T-helper 1 cell treated with Interleukin-12 subunit alpha and Interleukin-12 subunit beta and Interleukin-4 antibody, amounts not matched to agents 30 ng/mL and 1 ng/mL, for 36 hours (primary cell): Measurements from ENCODE around the gene TCF3. TPM values are rescaled to one million over a fixed set of nuclear protein-coding genes. Genes with fewer than 3 reads are reported as not detected.

ENCODE experiments used
- intact Hi-C: fragments of 100-400 bp; cut with micrococcal nuclease; formaldehyde crosslinking; loops from one replicate; pipeline ENCODE4 v1.15.1; 2024
- total RNA-seq: library from RNA; stranded (reverse); gene quantifications from 2 replicates; pipeline ENCODE4 v1.2.3, GENCODE V29; 2022

Gene TCF3
- total RNA-seq, 1 donor from 2014 or later, result 73.7 TPM

- intact Hi-C loops, result no loop called here
Measured at GRCh38 chr19:1631557-1632100, 20.8 kb downstream of the TCF3 start.

GRCh38 chr19:1630811-1631210, 21.6 kb downstream of the TCF3 start:
- intact Hi-C loops, result no loop called here

GRCh38 chr19:1630012-1630411, 22.4 kb downstream of the TCF3 start:
- intact Hi-C loops, result no loop called here

- intact Hi-C loops, result no loop called here
Measured at GRCh38 chr19:1629256-1629808, 23.1 kb downstream of the TCF3 start.

- intact Hi-C loops, result no loop called here
Measured at GRCh38 chr19:1627194-1627593, 25.2 kb downstream of the TCF3 start.

- intact Hi-C loops, result no loop called here
Measured at GRCh38 chr19:1626417-1627010, 25.9 kb downstream of the TCF3 start.

GRCh38 chr19:1624458-1624857, 28.0 kb downstream of the TCF3 start:
- intact Hi-C loops, result no loop called here

- intact Hi-C loops, result no loop called here
Measured at GRCh38 chr19:1622541-1622940, 29.9 kb downstream of the TCF3 start.

GRCh38 chr19:1622007-1622406, 30.4 kb downstream of the TCF3 start:
- intact Hi-C loops, result no loop called here

- intact Hi-C loops, result no loop called here
Measured at GRCh38 chr19:1621574-1621973, 30.8 kb downstream of the TCF3 start.

GRCh38 chr19:1621021-1621420, 31.4 kb downstream of the TCF3 start:
- intact Hi-C loops, result no loop called here

- intact Hi-C loops, result no loop called here
Measured at GRCh38 chr19:1620502-1620901, 31.9 kb downstream of the TCF3 start.

GRCh38 chr19:1619703-1620102, 32.7 kb downstream of the TCF3 start:
- intact Hi-C loops, result no loop called here

GRCh38 chr19:1619094-1619439, 33.3 kb downstream of the TCF3 start:
- intact Hi-C loops, result no loop called here

GRCh38 chr19:1618157-1619093, 34.0 kb downstream of the TCF3 start:
- intact Hi-C loops, result no loop called here

- intact Hi-C loops, result no loop called here
Measured at GRCh38 chr19:1616875-1617274, 35.5 kb downstream of the TCF3 start.

GRCh38 chr19:1616396-1616795, 36.0 kb downstream of the TCF3 start:
- intact Hi-C loops, result no loop called here

- intact Hi-C loops, result no loop called here
Measured at GRCh38 chr19:1615156-1615765, 37.2 kb downstream of the TCF3 start.

- intact Hi-C loops, result no loop called here
Measured at GRCh38 chr19:1613808-1614570, 38.4 kb downstream of the TCF3 start.

- intact Hi-C loops, result no loop called here
Measured at GRCh38 chr19:1613146-1613545, 39.3 kb downstream of the TCF3 start.
